Liver (tissue), 3 donors: ENCODE data around the gene IL17B.

ENCODE experiments used
- EGR1 ChIP-seq, 2 donors: IDR thresholded peaks; 2 replicates each; pipeline ENCODE4 v1.6.1; 2016 to 2018; ENCODE audit warnings: antibody characterized with exemption in 2 of 2, low read depth in 2 of 2
- FOXA1 ChIP-seq: IDR thresholded peaks from 2 replicates; pipeline ENCODE4 v1.6.1; 2016; ENCODE audit warnings: antibody characterized with exemption
- GABPA ChIP-seq, 2 donors: IDR thresholded peaks in 1 of 2; conservative IDR thresholded peaks in 1 of 2; 2 replicates each; pipeline ENCODE4 v1.6.1; 2016; ENCODE audit warnings: antibody characterized with exemption in 2 of 2, mild to moderate bottlenecking in 1 of 2, moderate library complexity in 1 of 2
- HNF4A ChIP-seq, 2 donors: conservative IDR thresholded peaks; 2 replicates each; pipeline ENCODE4 v1.6.1; 2016; ENCODE audit warnings: antibody characterized with exemption in 2 of 2, mild to moderate bottlenecking in 2 of 2
- JUND ChIP-seq, 2 donors: IDR thresholded peaks; 2 replicates each; pipeline ENCODE4 v1.6.1; 2016; ENCODE audit warnings: antibody characterized with exemption in 2 of 2
- RAD21 ChIP-seq, 2 donors: IDR thresholded peaks; 2 replicates each; pipeline ENCODE4 v1.6.1; 2016; ENCODE audit warnings: antibody characterized with exemption in 2 of 2, mild to moderate bottlenecking in 2 of 2
- SP1 ChIP-seq: IDR thresholded peaks from 2 replicates; pipeline ENCODE4 v1.6.1; 2018; ENCODE audit warnings: antibody characterized with exemption, mild to moderate bottlenecking
- TAF1 ChIP-seq: conservative IDR thresholded peaks from 2 replicates; pipeline ENCODE4 v1.6.1; 2016; ENCODE audit warnings: antibody characterized with exemption, mild to moderate bottlenecking
- YY1 ChIP-seq: IDR thresholded peaks from 2 replicates; pipeline ENCODE4 v1.6.1; 2016; ENCODE audit warnings: antibody characterized with exemption, mild to moderate bottlenecking
- TF ChIP-seq, protein P1 (sequence below): fragments of 150-350 bp; IDR thresholded peaks from 2 replicates; pipeline ENCODE4 v1.5.1; 2017; ENCODE audit warnings: improper control_type of control experiment, low read depth, low read length; ENCODE audit not compliant: missing input control
- TF ChIP-seq, protein P2 (sequence below): IDR thresholded peaks from 2 replicates; pipeline ENCODE4 v1.6.1; 2016; ENCODE audit warnings: antibody characterized with exemption
- TF ChIP-seq, protein P3 (sequence below): IDR thresholded peaks from 2 replicates; pipeline ENCODE4 v1.6.1; 2016; ENCODE audit warnings: antibody characterized with exemption, mild to moderate bottlenecking
- TF ChIP-seq, protein P4 (sequence below): IDR thresholded peaks from 2 replicates; pipeline ENCODE4 v1.6.1; 2016; ENCODE audit warnings: antibody characterized with exemption
- donor health status: healthy.
- donor health status: healthy.

DNA sequence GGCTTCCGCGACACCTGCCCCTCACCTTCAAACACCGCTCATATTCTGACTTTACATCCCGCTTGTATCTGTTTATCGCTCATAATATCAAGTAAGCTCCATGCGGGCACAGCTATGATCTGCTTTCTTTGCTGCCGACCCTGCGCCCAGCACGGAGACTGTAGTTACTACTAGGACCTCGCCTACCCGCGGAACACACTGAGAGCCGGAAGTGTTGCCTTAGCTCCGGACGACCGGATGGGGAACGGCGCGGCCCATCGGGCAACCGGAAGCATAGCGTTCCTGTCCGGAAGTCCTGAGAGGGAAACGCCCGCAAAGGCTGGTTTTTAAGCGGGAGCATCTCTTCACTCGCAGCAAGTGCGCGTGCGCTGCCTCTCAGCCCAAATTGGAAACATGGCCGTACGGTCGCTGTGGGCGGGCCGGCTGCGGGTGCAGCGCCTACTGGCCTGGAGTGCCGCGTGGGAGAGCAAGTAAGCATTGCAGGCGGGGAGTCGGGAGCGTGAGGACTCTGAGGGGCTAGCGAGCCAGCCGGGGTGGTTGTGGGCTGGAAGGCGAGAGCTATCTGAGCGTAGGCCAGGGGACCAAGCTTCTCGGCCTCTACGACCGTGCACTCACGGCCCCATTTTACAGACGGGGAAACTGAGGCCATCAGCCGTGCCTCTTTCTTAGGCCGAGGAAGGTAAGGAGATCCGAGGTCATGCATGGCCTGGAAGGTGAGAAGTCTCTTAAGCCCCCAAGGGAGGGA lies 33.8 kb downstream of the IL17B start, which contains the start of gene GRPEL2:
- TF ChIP-seq, protein P1, sequence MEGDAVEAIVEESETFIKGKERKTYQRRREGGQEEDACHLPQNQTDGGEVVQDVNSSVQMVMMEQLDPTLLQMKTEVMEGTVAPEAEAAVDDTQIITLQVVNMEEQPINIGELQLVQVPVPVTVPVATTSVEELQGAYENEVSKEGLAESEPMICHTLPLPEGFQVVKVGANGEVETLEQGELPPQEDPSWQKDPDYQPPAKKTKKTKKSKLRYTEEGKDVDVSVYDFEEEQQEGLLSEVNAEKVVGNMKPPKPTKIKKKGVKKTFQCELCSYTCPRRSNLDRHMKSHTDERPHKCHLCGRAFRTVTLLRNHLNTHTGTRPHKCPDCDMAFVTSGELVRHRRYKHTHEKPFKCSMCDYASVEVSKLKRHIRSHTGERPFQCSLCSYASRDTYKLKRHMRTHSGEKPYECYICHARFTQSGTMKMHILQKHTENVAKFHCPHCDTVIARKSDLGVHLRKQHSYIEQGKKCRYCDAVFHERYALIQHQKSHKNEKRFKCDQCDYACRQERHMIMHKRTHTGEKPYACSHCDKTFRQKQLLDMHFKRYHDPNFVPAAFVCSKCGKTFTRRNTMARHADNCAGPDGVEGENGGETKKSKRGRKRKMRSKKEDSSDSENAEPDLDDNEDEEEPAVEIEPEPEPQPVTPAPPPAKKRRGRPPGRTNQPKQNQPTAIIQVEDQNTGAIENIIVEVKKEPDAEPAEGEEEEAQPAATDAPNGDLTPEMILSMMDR, result no peak
- TF ChIP-seq, protein P2, sequence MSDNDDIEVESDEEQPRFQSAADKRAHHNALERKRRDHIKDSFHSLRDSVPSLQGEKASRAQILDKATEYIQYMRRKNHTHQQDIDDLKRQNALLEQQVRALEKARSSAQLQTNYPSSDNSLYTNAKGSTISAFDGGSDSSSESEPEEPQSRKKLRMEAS, result peak; percentile 98
- TF ChIP-seq, protein P3, sequence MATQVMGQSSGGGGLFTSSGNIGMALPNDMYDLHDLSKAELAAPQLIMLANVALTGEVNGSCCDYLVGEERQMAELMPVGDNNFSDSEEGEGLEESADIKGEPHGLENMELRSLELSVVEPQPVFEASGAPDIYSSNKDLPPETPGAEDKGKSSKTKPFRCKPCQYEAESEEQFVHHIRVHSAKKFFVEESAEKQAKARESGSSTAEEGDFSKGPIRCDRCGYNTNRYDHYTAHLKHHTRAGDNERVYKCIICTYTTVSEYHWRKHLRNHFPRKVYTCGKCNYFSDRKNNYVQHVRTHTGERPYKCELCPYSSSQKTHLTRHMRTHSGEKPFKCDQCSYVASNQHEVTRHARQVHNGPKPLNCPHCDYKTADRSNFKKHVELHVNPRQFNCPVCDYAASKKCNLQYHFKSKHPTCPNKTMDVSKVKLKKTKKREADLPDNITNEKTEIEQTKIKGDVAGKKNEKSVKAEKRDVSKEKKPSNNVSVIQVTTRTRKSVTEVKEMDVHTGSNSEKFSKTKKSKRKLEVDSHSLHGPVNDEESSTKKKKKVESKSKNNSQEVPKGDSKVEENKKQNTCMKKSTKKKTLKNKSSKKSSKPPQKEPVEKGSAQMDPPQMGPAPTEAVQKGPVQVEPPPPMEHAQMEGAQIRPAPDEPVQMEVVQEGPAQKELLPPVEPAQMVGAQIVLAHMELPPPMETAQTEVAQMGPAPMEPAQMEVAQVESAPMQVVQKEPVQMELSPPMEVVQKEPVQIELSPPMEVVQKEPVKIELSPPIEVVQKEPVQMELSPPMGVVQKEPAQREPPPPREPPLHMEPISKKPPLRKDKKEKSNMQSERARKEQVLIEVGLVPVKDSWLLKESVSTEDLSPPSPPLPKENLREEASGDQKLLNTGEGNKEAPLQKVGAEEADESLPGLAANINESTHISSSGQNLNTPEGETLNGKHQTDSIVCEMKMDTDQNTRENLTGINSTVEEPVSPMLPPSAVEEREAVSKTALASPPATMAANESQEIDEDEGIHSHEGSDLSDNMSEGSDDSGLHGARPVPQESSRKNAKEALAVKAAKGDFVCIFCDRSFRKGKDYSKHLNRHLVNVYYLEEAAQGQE, result peak; percentile 44
- peak; percentile 98 for TF ChIP-seq YY1
- TF ChIP-seq RAD21 (IDR thresholded peaks at IDR 0.05), result peak; percentile 7 to 36
- TF ChIP-seq HNF4A (conservative IDR thresholded peaks at IDR 0.05), result peak in 1 of 2 donors; percentile 37
- peak; percentile 72 for TF ChIP-seq TAF1
- TF ChIP-seq JUND (IDR thresholded peaks at IDR 0.05), result no peak
- TF ChIP-seq, protein P4, sequence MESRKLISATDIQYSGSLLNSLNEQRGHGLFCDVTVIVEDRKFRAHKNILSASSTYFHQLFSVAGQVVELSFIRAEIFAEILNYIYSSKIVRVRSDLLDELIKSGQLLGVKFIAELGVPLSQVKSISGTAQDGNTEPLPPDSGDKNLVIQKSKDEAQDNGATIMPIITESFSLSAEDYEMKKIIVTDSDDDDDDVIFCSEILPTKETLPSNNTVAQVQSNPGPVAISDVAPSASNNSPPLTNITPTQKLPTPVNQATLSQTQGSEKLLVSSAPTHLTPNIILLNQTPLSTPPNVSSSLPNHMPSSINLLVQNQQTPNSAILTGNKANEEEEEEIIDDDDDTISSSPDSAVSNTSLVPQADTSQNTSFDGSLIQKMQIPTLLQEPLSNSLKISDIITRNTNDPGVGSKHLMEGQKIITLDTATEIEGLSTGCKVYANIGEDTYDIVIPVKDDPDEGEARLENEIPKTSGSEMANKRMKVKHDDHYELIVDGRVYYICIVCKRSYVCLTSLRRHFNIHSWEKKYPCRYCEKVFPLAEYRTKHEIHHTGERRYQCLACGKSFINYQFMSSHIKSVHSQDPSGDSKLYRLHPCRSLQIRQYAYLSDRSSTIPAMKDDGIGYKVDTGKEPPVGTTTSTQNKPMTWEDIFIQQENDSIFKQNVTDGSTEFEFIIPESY, result peak; percentile 55
- peak; percentile 95 to 97 for TF ChIP-seq EGR1 (IDR thresholded peaks at IDR 0.05; ENCODE audit: low read depth in 2 of 2)
- peak; percentile 72 for TF ChIP-seq SP1
- TF ChIP-seq FOXA1, result no peak
- TF ChIP-seq GABPA (IDR thresholded peaks at IDR 0.05 in 1 of 2, conservative IDR thresholded peaks at IDR 0.05 in 1 of 2), result peak; percentile 99 to 100
